Ovary (tissue), 3 donors: ENCODE results near the gene NNT.

ENCODE experiments used
- POLR2A ChIP-seq: fragments of 450-650 bp; IDR thresholded peaks from one replicate; pipeline ENCODE4 v1.6.1; 2017; ENCODE audit warnings: antibody characterized with exemption, mild to moderate bottlenecking, moderate library complexity
- TF ChIP-seq, protein P1 (sequence below), 3 donors: fragments of 450-650 bp in 2 of 3; fragments of 200-600 bp in 1 of 3; IDR thresholded peaks; one replicate each; pipeline versions ENCODE4 v1.5.1 to v1.8.0; 2016 to 2022; ENCODE audit warnings: antibody characterized with exemption in 3 of 3, mild to moderate bottlenecking in 1 of 3
- donor health status: DM: no; HTN: no; CAD: no.

DNA sequence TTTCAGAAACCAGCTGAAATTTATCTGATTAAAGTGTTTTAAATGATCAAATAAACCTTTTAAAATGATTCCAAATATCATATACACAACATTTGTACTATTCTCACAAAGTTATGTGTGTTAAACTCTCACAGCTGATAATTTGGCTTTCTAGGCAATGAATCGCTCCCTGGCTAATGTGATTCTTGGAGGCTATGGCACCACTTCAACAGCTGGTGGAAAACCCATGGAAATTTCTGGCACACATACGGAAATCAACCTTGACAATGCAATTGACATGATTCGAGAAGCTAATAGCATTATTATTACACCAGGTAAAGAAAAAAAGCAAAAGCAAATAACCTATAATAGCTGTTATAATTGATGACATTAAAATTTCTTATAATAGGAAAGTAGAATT lies 72.4 kb downstream of the NNT start:
- TF ChIP-seq, protein P1, sequence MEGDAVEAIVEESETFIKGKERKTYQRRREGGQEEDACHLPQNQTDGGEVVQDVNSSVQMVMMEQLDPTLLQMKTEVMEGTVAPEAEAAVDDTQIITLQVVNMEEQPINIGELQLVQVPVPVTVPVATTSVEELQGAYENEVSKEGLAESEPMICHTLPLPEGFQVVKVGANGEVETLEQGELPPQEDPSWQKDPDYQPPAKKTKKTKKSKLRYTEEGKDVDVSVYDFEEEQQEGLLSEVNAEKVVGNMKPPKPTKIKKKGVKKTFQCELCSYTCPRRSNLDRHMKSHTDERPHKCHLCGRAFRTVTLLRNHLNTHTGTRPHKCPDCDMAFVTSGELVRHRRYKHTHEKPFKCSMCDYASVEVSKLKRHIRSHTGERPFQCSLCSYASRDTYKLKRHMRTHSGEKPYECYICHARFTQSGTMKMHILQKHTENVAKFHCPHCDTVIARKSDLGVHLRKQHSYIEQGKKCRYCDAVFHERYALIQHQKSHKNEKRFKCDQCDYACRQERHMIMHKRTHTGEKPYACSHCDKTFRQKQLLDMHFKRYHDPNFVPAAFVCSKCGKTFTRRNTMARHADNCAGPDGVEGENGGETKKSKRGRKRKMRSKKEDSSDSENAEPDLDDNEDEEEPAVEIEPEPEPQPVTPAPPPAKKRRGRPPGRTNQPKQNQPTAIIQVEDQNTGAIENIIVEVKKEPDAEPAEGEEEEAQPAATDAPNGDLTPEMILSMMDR (IDR thresholded peaks at IDR 0.05), result no peak
- TF ChIP-seq POLR2A, result no peak
